SK-N-SH treated with all-trans-retinoic acid at 6 μM for 48 hours (cell line): Measurements from ENCODE around the gene MARCHF9.

Source experiments
- ATAC-seq: fragments of 200-7000 bp; cut with Tn5 transposase; 3 replicates; pipeline ENCODE4 v1.9.1; 2020; ENCODE audit warnings: mild to moderate bottlenecking, moderate library complexity
- ARNTL ChIP-seq: fragments of 450-650 bp; formaldehyde crosslinking; IDR thresholded peaks from 2 replicates; pipeline ENCODE4 v1.5.0; 2020; ENCODE audit warnings: low read depth, mild to moderate bottlenecking, moderate library complexity, borderline replicate concordance
- CREB5 ChIP-seq: fragments of 250-450 bp; sonication (Bioruptor Pico); IDR thresholded peaks from 2 replicates; pipeline ENCODE4 v1.5.1; 2020; ENCODE audit warnings: low read depth, mild to moderate bottlenecking, moderate library complexity
- CSDC2 ChIP-seq: fragments of 250-450 bp; sonication (Bioruptor Pico); IDR thresholded peaks from 2 replicates; pipeline ENCODE4 v1.5.0; 2020; ENCODE audit warnings: mild to moderate bottlenecking, moderate library complexity
- CSRNP3 ChIP-seq: fragments of 250-450 bp; sonication (Bioruptor Pico); IDR thresholded peaks from 2 replicates; pipeline ENCODE4 v1.5.1; 2021; ENCODE audit warnings: mild to moderate bottlenecking, moderate library complexity
- ESRRG ChIP-seq: fragments of 250-450 bp; sonication (Bioruptor Pico); IDR thresholded peaks from 2 replicates; pipeline ENCODE4 v1.6.1; 2021; ENCODE audit warnings: mild to moderate bottlenecking
- ISL1 ChIP-seq: fragments of 250-450 bp; sonication (Bioruptor Pico); IDR thresholded peaks from 2 replicates; pipeline ENCODE4 v2.1.2; 2022; ENCODE audit warnings: mild to moderate bottlenecking, moderate library complexity
- OSR1 ChIP-seq: fragments of 250-450 bp; sonication (Bioruptor Pico); IDR thresholded peaks from 2 replicates; pipeline ENCODE4 v1.8.0; 2022; ENCODE audit warnings: moderate library complexity, mild to moderate bottlenecking, inconsistent platforms
- PATZ1 ChIP-seq: fragments of 250-450 bp; sonication (Bioruptor Pico); IDR thresholded peaks from 2 replicates; pipeline ENCODE4 v1.8.0; 2020; ENCODE audit warnings: mild to moderate bottlenecking, moderate library complexity, borderline replicate concordance
- RARB ChIP-seq: fragments of 250-450 bp; sonication (Bioruptor Pico); IDR thresholded peaks from 2 replicates; pipeline ENCODE4 v1.8.0; 2021; ENCODE audit warnings: mild to moderate bottlenecking, moderate library complexity
- SNAI2 ChIP-seq: fragments of 250-450 bp; sonication (Bioruptor Pico); IDR thresholded peaks from 2 replicates; pipeline ENCODE4 v1.5.0; 2020; ENCODE audit warnings: mild to moderate bottlenecking, moderate library complexity
- TCF4 ChIP-seq: fragments of 250-450 bp; sonication (Bioruptor Pico); IDR thresholded peaks from 2 replicates; pipeline ENCODE4 v1.8.0; 2021; ENCODE audit warnings: mild to moderate bottlenecking, moderate library complexity, borderline replicate concordance
- TOX ChIP-seq: fragments of 250-450 bp; sonication (Bioruptor Pico); IDR thresholded peaks from 2 replicates; pipeline ENCODE4 v1.8.0; 2021; ENCODE audit warnings: mild to moderate bottlenecking, moderate library complexity, borderline replicate concordance
- TSHZ2 ChIP-seq: fragments of 250-450 bp; sonication (Bioruptor Pico); IDR thresholded peaks from 2 replicates; pipeline ENCODE4 v1.5.0; 2020; ENCODE audit warnings: mild to moderate bottlenecking, moderate library complexity
- ZC3H10 ChIP-seq: fragments of 250-450 bp; sonication (Bioruptor Pico); IDR thresholded peaks from 2 replicates; pipeline ENCODE4 v1.5.1; 2021; ENCODE audit warnings: mild to moderate bottlenecking, moderate library complexity
- ZFP3 ChIP-seq: fragments of 250-450 bp; sonication (Bioruptor Pico); IDR thresholded peaks from 2 replicates; pipeline ENCODE4 v1.5.0; 2020; ENCODE audit warnings: mild to moderate bottlenecking, moderate library complexity
- ZFP30 ChIP-seq: fragments of 450-650 bp; formaldehyde crosslinking; IDR thresholded peaks from 2 replicates; pipeline ENCODE4 v1.5.0; 2022; ENCODE audit warnings: mild to moderate bottlenecking, moderate library complexity
- ZNF565 ChIP-seq: fragments of 450-650 bp; formaldehyde crosslinking; conservative IDR thresholded peaks from 2 replicates; pipeline ENCODE4 v1.5.0; 2020; ENCODE audit warnings: low read depth, mild to moderate bottlenecking, moderate library complexity
- ZNF70 ChIP-seq: fragments of 450-650 bp; formaldehyde crosslinking; IDR thresholded peaks from 2 replicates; pipeline ENCODE4 v1.5.0; 2020; ENCODE audit warnings: mild to moderate bottlenecking, moderate library complexity
- ZNF8 ChIP-seq: fragments of 450-650 bp; formaldehyde crosslinking; IDR thresholded peaks from 2 replicates; pipeline ENCODE4 v1.5.0; 2020; ENCODE audit warnings: mild to moderate bottlenecking, moderate library complexity

The MARCHF9 gene

GRCh38 chr12:57782243-57782607 lies 27.3 kb downstream of the MARCHF9 start:
- no peak for ATAC-seq
- TF ChIP-seq TCF4 (CRISPR knock-in tag) (no peak), TSHZ2 (CRISPR knock-in tag) (no peak), ZFP3 (no peak), ZFP30 (CRISPR knock-in tag) (no peak), ISL1 (CRISPR knock-in tag) (no peak), ESRRG (no peak), TOX (CRISPR knock-in tag) (no peak), RARB (CRISPR knock-in tag) (no peak), ZNF70 (CRISPR knock-in tag) (no peak), CSDC2 (CRISPR knock-in tag) (no peak), ARNTL (CRISPR knock-in tag) (no peak), ZNF565 (no peak), SNAI2 (CRISPR knock-in tag) (no peak)

- TF ChIP-seq TSHZ2 (CRISPR knock-in tag) = 0 out of 2 replicates have a peak, but pooled peaks have one; percentile 13
- TF ChIP-seq PATZ1 (CRISPR knock-in tag) = peak; percentile 74; the same call in 1 of the 2 replicates
- no peak for TF ChIP-seq TOX (CRISPR knock-in tag)
- no peak for TF ChIP-seq RARB (CRISPR knock-in tag)
- ATAC-seq = peak; percentile 91
Observed at GRCh38 chr12:57782608-57783465, 27.9 kb downstream of the MARCHF9 start, which contains the start of gene TSFM. TSFM (plus strand) TSS chr12:57782787; CDS start chr12:57782802, 15 bp downstream.

- TF ChIP-seq TCF4 (CRISPR knock-in tag) (no peak), OSR1 (no peak), ZNF8 (CRISPR knock-in tag) (no peak), ESRRG (no peak), ZFP30 (CRISPR knock-in tag) (no peak), ZC3H10 (CRISPR knock-in tag) (no peak), ZNF565 (no peak), RARB (CRISPR knock-in tag) (no peak), TOX (CRISPR knock-in tag) (no peak), CSRNP3 (CRISPR knock-in tag) (no peak)
- ATAC-seq = no peak
Observed at GRCh38 chr12:57783466-57783801, 28.5 kb downstream of the MARCHF9 start.

GRCh38 chr12:57783861-57784260 lies 29.0 kb downstream of the MARCHF9 start:
- no peak for ATAC-seq
- TF ChIP-seq TCF4 (CRISPR knock-in tag) = no peak
- no peak for TF ChIP-seq CSDC2 (CRISPR knock-in tag)
- no peak for TF ChIP-seq RARB (CRISPR knock-in tag)
- no peak for TF ChIP-seq CSRNP3 (CRISPR knock-in tag)
- no peak for TF ChIP-seq ZNF565
- no peak for TF ChIP-seq ESRRG
- TF ChIP-seq ZC3H10 (CRISPR knock-in tag) = no peak
- no peak for TF ChIP-seq ZFP3
- no peak for TF ChIP-seq PATZ1 (CRISPR knock-in tag)
- no peak for TF ChIP-seq CREB5 (CRISPR knock-in tag)
